GM19438 (cell line): ENCODE results near the gene KRT222.

Experiments used
- ATAC-seq: cut with Tn5 transposase; IDR thresholded peaks from one replicate; pipeline ENCODE4 v1.9.1; 2021; ENCODE audit warnings: low read depth; ENCODE audit not compliant: unreplicated experiment

KRT222 gene

GRCh38 chr17:40616592-40616991, 48.4 kb downstream of the KRT222 start:
- ATAC-seq = no peak

GRCh38 chr17:40615841-40616476, 49.0 kb downstream of the KRT222 start:
- no peak for ATAC-seq

GRCh38 chr17:40615068-40615840, 49.7 kb downstream of the KRT222 start:
- peak; percentile 67 for ATAC-seq

- ATAC-seq = no peak
Observed at GRCh38 chr17:40614431-40615067, 50.4 kb downstream of the KRT222 start.

- ATAC-seq = no peak
Observed at GRCh38 chr17:40613467-40614154, 51.4 kb downstream of the KRT222 start.

- ATAC-seq = no peak
Observed at GRCh38 chr17:40612599-40613244, 52.3 kb downstream of the KRT222 start.

GRCh38 chr17:40611840-40612474, 53.0 kb downstream of the KRT222 start:
- ATAC-seq = no peak

GRCh38 chr17:40610359-40610758, 54.6 kb downstream of the KRT222 start:
- no peak for ATAC-seq

- no peak for ATAC-seq
Observed at GRCh38 chr17:40608061-40608581, 56.9 kb downstream of the KRT222 start.

- no peak for ATAC-seq
Observed at GRCh38 chr17:40607641-40608040, 57.3 kb downstream of the KRT222 start.

GRCh38 chr17:40606548-40607353, 58.2 kb downstream of the KRT222 start:
- no peak for ATAC-seq

GRCh38 chr17:40605306-40605705, 59.7 kb downstream of the KRT222 start:
- ATAC-seq = no peak
